ENCODE results near the gene RAB11FIP4. TPM values are rescaled to one million over a fixed set of nuclear protein-coding genes. Genes with fewer than 3 reads are reported as not detected.
A peak's percentile ranks its signal among the peaks of the same experiment; 100 is the strongest.

Gene RAB11FIP4
- total RNA-seq, 1 donor from 2014 or later, result 2.7 TPM

- no peak for DNase-seq
These were observed 14.5 kb downstream of the RAB11FIP4 start for GRCh38 chr17:31405890-31406371.

- peak; percentile 35 for DNase-seq
These were observed 17.1 kb downstream of the RAB11FIP4 start for GRCh38 chr17:31408586-31408985.

GRCh38 chr17:31411707-31412285 is 20.3 kb downstream of the RAB11FIP4 start:
- DNase-seq, result no peak

GRCh38 chr17:31412511-31412910 is 21.0 kb downstream of the RAB11FIP4 start:
- DNase-seq, result no peak

- no peak for DNase-seq
These were observed 21.8 kb downstream of the RAB11FIP4 start for GRCh38 chr17:31413081-31413799.

GRCh38 chr17:31413874-31414549 is 22.5 kb downstream of the RAB11FIP4 start:
- DNase-seq, result peak; percentile 25

GRCh38 chr17:31414550-31414918 is 23.1 kb downstream of the RAB11FIP4 start:
- DNase-seq, result no peak

- DNase-seq, result no peak
These were observed 23.6 kb downstream of the RAB11FIP4 start for GRCh38 chr17:31415004-31415454.

- DNase-seq, result no peak
These were observed 24.4 kb downstream of the RAB11FIP4 start for GRCh38 chr17:31415640-31416502.

GRCh38 chr17:31416503-31416923 is 25.0 kb downstream of the RAB11FIP4 start:
- peak; percentile 29 for DNase-seq

- DNase-seq, result no peak
These were observed 25.7 kb downstream of the RAB11FIP4 start for GRCh38 chr17:31417051-31417792.

- DNase-seq, result no peak
These were observed 27.4 kb downstream of the RAB11FIP4 start for GRCh38 chr17:31418773-31419350.

- DNase-seq, result no peak
These were observed 31.0 kb downstream of the RAB11FIP4 start for GRCh38 chr17:31422443-31422842.

- no peak for DNase-seq
These were observed 33.4 kb downstream of the RAB11FIP4 start for GRCh38 chr17:31424944-31425281.

GRCh38 chr17:31425282-31426040 is 34.0 kb downstream of the RAB11FIP4 start:
- peak; percentile 88 for DNase-seq

- DNase-seq, result no peak
These were observed 36.2 kb downstream of the RAB11FIP4 start for GRCh38 chr17:31427684-31428083.

GRCh38 chr17:31428111-31428510 is 36.6 kb downstream of the RAB11FIP4 start:
- DNase-seq, result no peak

- no peak for DNase-seq
These were observed 37.0 kb downstream of the RAB11FIP4 start for GRCh38 chr17:31428512-31428911.

- no peak for DNase-seq
These were observed 39.8 kb downstream of the RAB11FIP4 start for GRCh38 chr17:31431098-31431851.
